OCI-LY3 (cell line): ENCODE results near the gene RIN3.

Experiments
- H2AFZ ChIP-seq: fragments of 200-600, 300-600 bp; shearing (Covaris generic); 2 replicates; pipeline ENCODE4 v1.6.0; 2014; ENCODE audit warnings: antibody characterized with exemption, low read depth, low read length
- H3K27ac ChIP-seq: fragments of 200-600, 300-600 bp; sonication (generic); 2 replicates; pipeline ENCODE4 v1.5.1; 2014; ENCODE audit warnings: mild to moderate bottlenecking, low read length, moderate library complexity, mixed read lengths
- H3K27me3 ChIP-seq: fragments of 200-600, 300-600 bp; sonication (generic); 2 replicates; pipeline ENCODE4 v1.6.1; 2014; ENCODE audit warnings: low read depth, low read length, mixed read lengths
- H3K36me3 ChIP-seq: fragments of 200-600, 300-600 bp; sonication (generic); replicated peaks from 2 replicates; pipeline ENCODE3; 2014; ENCODE audit warnings: low read depth, low read length, mixed read lengths
- H3K4me1 ChIP-seq: fragments of 300-600, 200-600 bp; sonication (generic); 2 replicates; pipeline ENCODE4 v1.6.1; 2014; ENCODE audit warnings: low read length, mixed read lengths
- H3K4me2 ChIP-seq: fragments of 200-600, 300-600 bp; sonication (generic); 2 replicates; pipeline ENCODE4 v1.6.1; 2014; ENCODE audit warnings: low read length, mixed read lengths
- H3K4me3 ChIP-seq: fragments of 300-600, 200-600 bp; sonication (generic); 2 replicates; pipeline ENCODE4 v1.5.1; 2014; ENCODE audit warnings: antibody characterized with exemption, mild to moderate bottlenecking, low read length, moderate library complexity
- H3K79me2 ChIP-seq: fragments of 300-600, 200-600 bp; shearing (Covaris generic); 2 replicates; pipeline ENCODE4 v1.6.1; 2014; ENCODE audit warnings: mild to moderate bottlenecking, low read length, mixed read lengths
- H3K9ac ChIP-seq: fragments of 300-600, 200-600 bp; shearing (Covaris generic); 2 replicates; pipeline ENCODE4 v1.6.0; 2014; ENCODE audit warnings: mild to moderate bottlenecking, low read length, moderate library complexity
- H3K9me3 ChIP-seq: fragments of 200-600, 300-600 bp; shearing (Covaris generic); 2 replicates; pipeline ENCODE4 v1.6.1; 2014; ENCODE audit warnings: low read length, mixed read lengths; ENCODE audit not compliant: insufficient read depth
- H4K20me1 ChIP-seq: fragments of 200-600, 300-600 bp; sonication (generic); 2 replicates; pipeline ENCODE4 v1.6.1; 2016; ENCODE audit warnings: low read length, mixed read lengths; ENCODE audit not compliant: insufficient read depth
- EZH2phosphoT487 ChIP-seq: fragments of 200-600 bp; shearing (Covaris generic); IDR thresholded peaks from 2 replicates; pipeline ENCODE4 v1.6.1; 2018; ENCODE audit warnings: antibody characterized with exemption, mixed run types, low read depth
- TF ChIP-seq, protein P1 (sequence below): fragments of 200-600, 300-600 bp; sonication (generic); IDR thresholded peaks from 2 replicates; pipeline ENCODE4 v1.5.1; 2014; ENCODE audit warnings: antibody characterized with exemption, low read length, low read depth

The RIN3 gene

DNA sequence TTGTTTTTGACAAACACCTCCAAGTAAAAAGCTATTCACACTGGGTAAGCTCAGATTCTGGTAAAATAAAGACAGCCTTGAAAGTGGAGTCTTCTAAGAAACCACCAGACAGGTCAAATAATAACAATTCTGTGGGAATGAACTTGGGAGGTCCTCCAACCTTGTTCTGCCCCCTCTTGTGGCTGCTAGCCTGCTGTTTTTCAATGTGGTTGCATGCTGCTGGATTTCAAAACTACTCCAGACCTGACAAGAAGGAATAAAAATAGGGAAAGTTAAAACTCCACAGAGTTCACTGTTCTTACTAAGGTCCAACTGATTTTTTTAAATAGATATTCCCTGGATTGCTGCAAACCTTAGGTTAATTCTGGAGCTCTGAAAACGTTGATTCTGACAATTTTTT lies 32.2 kb upstream of the RIN3 start:
- H3K4me1 ChIP-seq, result no peaks in the 10 kb centered on the region
- H3K27ac ChIP-seq, result no peak overlapping the region
- no peak overlapping the region for H2AFZ ChIP-seq
- peaks cover 46% of the 10 kb centered on the region for H3K27me3 ChIP-seq
- no peaks in the 10 kb centered on the region for H3K9me3 ChIP-seq
- no peak overlapping the region for H3K4me3 ChIP-seq
- no peak for TF ChIP-seq EZH2phosphoT487
- TF ChIP-seq, protein P1, sequence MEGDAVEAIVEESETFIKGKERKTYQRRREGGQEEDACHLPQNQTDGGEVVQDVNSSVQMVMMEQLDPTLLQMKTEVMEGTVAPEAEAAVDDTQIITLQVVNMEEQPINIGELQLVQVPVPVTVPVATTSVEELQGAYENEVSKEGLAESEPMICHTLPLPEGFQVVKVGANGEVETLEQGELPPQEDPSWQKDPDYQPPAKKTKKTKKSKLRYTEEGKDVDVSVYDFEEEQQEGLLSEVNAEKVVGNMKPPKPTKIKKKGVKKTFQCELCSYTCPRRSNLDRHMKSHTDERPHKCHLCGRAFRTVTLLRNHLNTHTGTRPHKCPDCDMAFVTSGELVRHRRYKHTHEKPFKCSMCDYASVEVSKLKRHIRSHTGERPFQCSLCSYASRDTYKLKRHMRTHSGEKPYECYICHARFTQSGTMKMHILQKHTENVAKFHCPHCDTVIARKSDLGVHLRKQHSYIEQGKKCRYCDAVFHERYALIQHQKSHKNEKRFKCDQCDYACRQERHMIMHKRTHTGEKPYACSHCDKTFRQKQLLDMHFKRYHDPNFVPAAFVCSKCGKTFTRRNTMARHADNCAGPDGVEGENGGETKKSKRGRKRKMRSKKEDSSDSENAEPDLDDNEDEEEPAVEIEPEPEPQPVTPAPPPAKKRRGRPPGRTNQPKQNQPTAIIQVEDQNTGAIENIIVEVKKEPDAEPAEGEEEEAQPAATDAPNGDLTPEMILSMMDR, result peak; percentile 25
- no peaks in the 10 kb centered on the region for H3K79me2 ChIP-seq
- H3K9ac ChIP-seq, result no peak overlapping the region
- H4K20me1 ChIP-seq, result no peaks in the 10 kb centered on the region
- H3K4me2 ChIP-seq, result no peak overlapping the region
- no peaks in the 10 kb centered on the region for H3K36me3 ChIP-seq

DNA sequence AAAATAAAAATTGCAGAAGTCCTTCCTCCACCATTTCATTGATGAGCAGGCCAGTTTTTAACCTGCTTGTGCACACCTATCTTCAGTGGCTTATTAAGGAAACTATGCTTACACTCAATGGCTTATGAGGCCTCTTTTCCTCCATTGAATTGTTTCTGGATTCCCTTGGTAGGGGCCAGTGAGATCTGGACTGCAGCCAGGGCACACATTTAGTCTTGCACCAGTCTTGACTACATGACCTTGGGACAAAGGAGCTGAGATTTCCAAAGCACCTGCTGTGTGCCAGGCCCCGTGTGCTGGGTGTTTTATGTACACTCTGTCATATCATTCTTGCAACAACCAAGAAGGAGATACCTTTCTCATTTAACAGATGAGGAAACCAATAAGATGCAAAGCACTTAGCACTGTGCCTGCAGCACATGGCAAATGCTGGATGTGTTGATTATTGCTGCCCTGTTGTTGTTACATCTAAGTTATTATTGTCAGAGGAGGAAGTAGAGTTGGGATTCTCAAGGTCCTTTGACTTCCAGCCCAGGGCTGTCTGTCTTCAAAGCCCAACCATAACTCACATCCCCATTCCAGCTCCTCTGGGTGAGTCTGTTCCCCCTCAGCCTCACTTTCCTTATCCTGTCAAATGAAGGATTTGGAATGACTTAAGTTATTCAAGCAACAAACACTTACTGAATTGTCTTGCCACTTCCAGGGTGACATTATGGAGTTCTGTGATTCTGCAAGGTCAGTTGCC lies 31.6 kb upstream of the RIN3 start:
- Histone ChIP-seq H3K4me3 (no peak overlapping the region), H3K9ac (no peak overlapping the region), H3K4me2 (no peak overlapping the region), H2AFZ (no peak overlapping the region), H3K36me3 (no peaks in the 10 kb centered on the region), H3K9me3 (no peaks in the 10 kb centered on the region), H3K4me1 (no peaks in the 10 kb centered on the region), H3K27ac (no peak overlapping the region), H3K79me2 (no peaks in the 10 kb centered on the region), H3K27me3 (peaks cover 47% of the 10 kb centered on the region), H4K20me1 (no peaks in the 10 kb centered on the region)
- TF ChIP-seq, protein P1, result no peak
- no peak for TF ChIP-seq EZH2phosphoT487

DNA sequence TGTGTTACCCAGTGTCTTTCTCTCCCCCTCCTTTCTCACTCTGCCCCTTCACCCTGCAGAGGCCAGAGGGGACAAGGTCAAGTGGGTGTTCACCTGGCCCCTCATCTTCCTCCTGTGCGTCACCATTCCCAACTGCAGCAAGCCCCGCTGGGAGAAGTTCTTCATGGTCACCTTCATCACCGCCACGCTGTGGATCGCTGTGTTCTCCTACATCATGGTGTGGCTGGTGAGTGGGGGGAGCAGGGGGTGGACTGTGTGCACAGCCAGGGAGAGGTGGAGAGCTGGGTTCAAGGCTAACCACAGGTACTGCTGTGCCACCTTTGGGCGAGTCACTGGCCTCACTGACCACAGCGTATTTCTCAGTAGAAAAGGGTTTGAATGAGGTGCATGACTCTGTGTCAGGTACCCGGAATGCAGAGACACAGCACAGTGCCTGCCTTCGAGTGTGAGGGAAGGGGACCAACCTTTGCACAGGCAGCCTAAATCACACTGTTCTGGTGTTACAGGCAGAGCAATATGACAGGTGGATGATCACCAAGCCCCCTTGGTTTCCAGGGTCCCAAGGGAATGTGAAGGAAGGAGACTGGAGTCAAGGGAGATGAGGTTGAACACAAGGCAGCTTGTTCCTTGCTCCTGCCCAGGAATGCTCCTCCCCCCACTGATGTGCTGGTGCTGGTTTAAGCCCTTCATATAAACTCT lies 30.8 kb upstream of the RIN3 start:
- Histone ChIP-seq H3K36me3 (no peaks in the 10 kb centered on the region), H3K9me3 (no peaks in the 10 kb centered on the region)
- no peak for TF ChIP-seq EZH2phosphoT487
- TF ChIP-seq, protein P1, result no peak

DNA sequence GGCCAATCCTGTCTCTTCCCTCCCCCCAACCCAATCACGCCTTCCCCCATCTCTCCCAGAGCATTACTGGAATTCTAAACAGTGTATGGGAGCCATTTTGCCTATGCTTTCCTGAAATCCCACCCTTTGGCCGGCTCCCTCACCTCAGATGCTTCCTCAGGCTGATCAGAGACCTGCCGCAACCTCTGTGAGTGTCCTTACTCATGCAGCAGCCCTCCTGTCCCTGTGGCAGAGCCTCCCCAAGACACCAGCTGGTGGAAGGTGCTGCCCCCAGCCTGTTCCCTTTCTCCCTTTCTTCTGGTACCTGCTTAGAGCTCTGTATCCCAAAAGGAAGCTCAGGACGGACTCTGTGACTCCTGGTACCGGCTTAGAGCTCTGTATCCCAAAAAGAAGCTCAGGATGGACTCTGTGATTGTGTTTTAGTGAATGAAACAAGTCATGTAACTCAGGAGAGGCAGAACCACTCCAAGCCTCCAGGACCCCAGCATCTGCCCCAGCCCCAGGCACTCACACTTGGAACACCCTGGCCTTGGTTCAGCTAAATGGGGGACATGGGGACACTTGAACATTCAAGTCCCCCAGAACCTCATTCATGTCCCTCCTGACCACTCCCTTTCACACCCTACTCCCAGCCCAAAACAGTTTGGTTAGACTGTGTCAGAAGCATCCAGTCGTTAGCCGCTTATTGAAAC lies 29.3 kb upstream of the RIN3 start:
- TF ChIP-seq, protein P1, result no peak
- TF ChIP-seq EZH2phosphoT487, result no peak
- Histone ChIP-seq H3K9me3 (no peaks in the 10 kb centered on the region), H3K4me3 (no peak overlapping the region), H3K79me2 (no peaks in the 10 kb centered on the region), H4K20me1 (no peaks in the 10 kb centered on the region), H3K27ac (no peak overlapping the region), H2AFZ (no peak overlapping the region), H3K27me3 (peaks cover 48% of the 10 kb centered on the region), H3K9ac (no peak overlapping the region), H3K4me1 (no peaks in the 10 kb centered on the region), H3K36me3 (no peaks in the 10 kb centered on the region), H3K4me2 (no peak overlapping the region)

More for the DNA sequence above, 30.8 kb upstream of the RIN3 start:
- Histone ChIP-seq H3K4me2 (no peak overlapping the region), H3K27ac (no peak overlapping the region), H3K27me3 (peaks cover 54% of the 10 kb centered on the region), H3K4me3 (no peak overlapping the region), H2AFZ (no peak overlapping the region), H3K4me1 (no peaks in the 10 kb centered on the region), H4K20me1 (no peaks in the 10 kb centered on the region), H3K9ac (no peak overlapping the region), H3K79me2 (no peaks in the 10 kb centered on the region)
